Immature natural killer cell (primary cell): ENCODE data around the gene PDSS2. TPM values are rescaled to one million over a fixed set of nuclear protein-coding genes. Genes with fewer than 3 reads are reported as not detected.
A peak's percentile ranks its signal among the peaks of the same experiment; 100 is the strongest.

Experiments
- DNase-seq, 3 donors: peaks; one replicate each; pipeline ENCODE4 v3.0.0; 2022; ENCODE audit warnings: mixed read lengths in 1 of 3
- H3K27ac Mint-ChIP-seq, 6 donors: one replicate each; pipeline ENCODE4 v1.8.0; 2020; ENCODE audit warnings: mixed read lengths in 6 of 6, mild to moderate bottlenecking in 5 of 6, inconsistent platforms in 4 of 6, moderate library complexity in 3 of 6
- H3K27me3 Mint-ChIP-seq, 3 donors: one replicate each; pipeline ENCODE4 v1.8.0; 2020 to 2021; ENCODE audit warnings: low read depth in 3 of 3, mild to moderate bottlenecking in 3 of 3, mixed read lengths in 3 of 3, moderate library complexity in 3 of 3, inconsistent platforms in 1 of 3
- H3K36me3 Mint-ChIP-seq, 3 donors: one replicate each; pipeline ENCODE4 v1.8.0; 2020; ENCODE audit warnings: mixed read lengths in 3 of 3, inconsistent platforms in 2 of 3, mild to moderate bottlenecking in 2 of 3
- H3K4me1 Mint-ChIP-seq, 2 donors: one replicate each; pipeline ENCODE4 v1.8.0; 2020; ENCODE audit warnings: inconsistent platforms in 2 of 2, mild to moderate bottlenecking in 2 of 2, mixed read lengths in 2 of 2, moderate library complexity in 1 of 2
- H3K4me3 Mint-ChIP-seq, 5 donors: one replicate each; pipeline ENCODE4 v1.8.0; 2020; ENCODE audit warnings: mild to moderate bottlenecking in 5 of 5, mixed read lengths in 5 of 5, inconsistent platforms in 3 of 5, moderate library complexity in 3 of 5
- H3K9me3 Mint-ChIP-seq, 6 donors: one replicate each; pipeline ENCODE4 v1.8.0; 2020; ENCODE audit warnings: mild to moderate bottlenecking in 6 of 6, mixed read lengths in 6 of 6, inconsistent platforms in 4 of 6, moderate library complexity in 3 of 6
- polyA plus RNA-seq, 3 donors: library from polyadenylated mRNA; unstranded; fragments of 300-500 nt; fragmentation: Illumina TruSeq; gene quantifications; one replicate each; pipeline ENCODE4 v1.2.3, GENCODE V29; 2021

Gene PDSS2
- polyA plus RNA-seq, 3 donors from 2014 or later: 10.2 to 11.5 (median 11.0) TPM

GRCh38 chr6:107331409-107332386, 127.7 kb downstream of the PDSS2 start:
- no peaks in the 10 kb centered on the region for H3K27me3 Mint-ChIP-seq

GRCh38 chr6:107330168-107330567, 129.2 kb downstream of the PDSS2 start:
- no peak for DNase-seq
- Mint-ChIP-seq H3K4me1 (peaks cover 11 to 25% of the 10 kb centered on the region in 2 donors), H3K4me3 (peak overlapping the region in 2 of 5 donors; percentile 12 to 25)

More at GRCh38 chr6:107331409-107332386, 127.7 kb downstream of the PDSS2 start:
- DNase-seq: no peak
- H3K4me3 Mint-ChIP-seq: no peak overlapping the region
- peaks cover 9 to 18% (median 13%) of the 10 kb centered on the region in 3 donors for H3K36me3 Mint-ChIP-seq
- no peaks in the 10 kb centered on the region for H3K9me3 Mint-ChIP-seq
- H3K4me1 Mint-ChIP-seq: peaks cover 11 to 25% of the 10 kb centered on the region in 2 donors
- no peak overlapping the region for H3K27ac Mint-ChIP-seq

GRCh38 chr6:107329063-107329860, 130.1 kb downstream of the PDSS2 start:
- peaks cover 9 to 14% (median 11%) of the 10 kb centered on the region in 3 donors for H3K36me3 Mint-ChIP-seq
- DNase-seq: no peak
- H3K9me3 Mint-ChIP-seq: no peaks in the 10 kb centered on the region
- H3K27me3 Mint-ChIP-seq: no peaks in the 10 kb centered on the region
- no peak overlapping the region for H3K4me3 Mint-ChIP-seq
- peaks cover 11 to 24% of the 10 kb centered on the region in 2 donors for H3K4me1 Mint-ChIP-seq
- peak overlapping the region in 1 of 6 donors; percentile 30 for H3K27ac Mint-ChIP-seq

More at GRCh38 chr6:107330168-107330567, 129.2 kb downstream of the PDSS2 start:
- Mint-ChIP-seq H3K36me3 (peaks cover 9 to 16% (median 13%) of the 10 kb centered on the region in 3 donors), H3K9me3 (no peaks in the 10 kb centered on the region), H3K27me3 (no peaks in the 10 kb centered on the region), H3K27ac (peak overlapping the region in 5 of 6 donors; percentile 18 to 70 (median 39))

GRCh38 chr6:107328081-107328480, 131.3 kb downstream of the PDSS2 start:
- Mint-ChIP-seq H3K27me3 (no peaks in the 10 kb centered on the region), H3K36me3 (peaks cover 4 to 7% (median 5%) of the 10 kb centered on the region in 3 donors), H3K4me1 (peaks cover 9 to 19% of the 10 kb centered on the region in 2 donors), H3K9me3 (no peaks in the 10 kb centered on the region), H3K27ac (no peak overlapping the region), H3K4me3 (no peak overlapping the region)
- DNase-seq: no peak

- Mint-ChIP-seq H3K27ac (no peak overlapping the region), H3K4me3 (no peak overlapping the region)
Observed at GRCh38 chr6:107323133-107323785, 136.1 kb downstream of the PDSS2 start.

GRCh38 chr6:107321793-107322192, 137.6 kb downstream of the PDSS2 start:
- Mint-ChIP-seq H3K27me3 (peaks cover 0 to 2% (median 0%) of the 10 kb centered on the region in 3 donors), H3K36me3 (no peaks in the 10 kb centered on the region), H3K9me3 (no peaks in the 10 kb centered on the region), H3K4me1 (peaks cover 0 to 6% of the 10 kb centered on the region in 2 donors), H3K4me3 (no peak overlapping the region), H3K27ac (peak overlapping the region in 1 of 6 donors; percentile 2)
- no peak for DNase-seq

More at GRCh38 chr6:107323133-107323785, 136.1 kb downstream of the PDSS2 start:
- Mint-ChIP-seq H3K36me3 (no peaks in the 10 kb centered on the region), H3K27me3 (peaks cover 0 to 2% (median 0%) of the 10 kb centered on the region in 3 donors), H3K9me3 (no peaks in the 10 kb centered on the region), H3K4me1 (peaks cover 0 to 1% of the 10 kb centered on the region in 2 donors)
- DNase-seq: no peak

- no peak overlapping the region for H3K4me3 Mint-ChIP-seq
- H3K27me3 Mint-ChIP-seq: peaks cover 0 to 2% (median 0%) of the 10 kb centered on the region in 3 donors
- peaks cover 0 to 6% of the 10 kb centered on the region in 2 donors for H3K4me1 Mint-ChIP-seq
- no peaks in the 10 kb centered on the region for H3K36me3 Mint-ChIP-seq
- H3K27ac Mint-ChIP-seq: no peak overlapping the region
- H3K9me3 Mint-ChIP-seq: no peaks in the 10 kb centered on the region
- DNase-seq: no peak
Observed at GRCh38 chr6:107319906-107320530, 139.3 kb downstream of the PDSS2 start.

GRCh38 chr6:107318100-107318736, 141.1 kb downstream of the PDSS2 start:
- no peaks in the 10 kb centered on the region for H3K36me3 Mint-ChIP-seq
- H3K9me3 Mint-ChIP-seq: no peaks in the 10 kb centered on the region
- H3K27me3 Mint-ChIP-seq: peaks cover 0 to 2% (median 0%) of the 10 kb centered on the region in 3 donors
- H3K27ac Mint-ChIP-seq: no peak overlapping the region
- H3K4me1 Mint-ChIP-seq: peaks cover 0 to 6% of the 10 kb centered on the region in 2 donors
- peak in 1 of 3 donors; percentile 4 for DNase-seq
- H3K4me3 Mint-ChIP-seq: no peak overlapping the region

- Mint-ChIP-seq H3K4me1 (peaks cover 3 to 12% of the 10 kb centered on the region in 2 donors), H3K27me3 (no peaks in the 10 kb centered on the region), H3K9me3 (no peaks in the 10 kb centered on the region), H3K36me3 (no peaks in the 10 kb centered on the region), H3K27ac (no peak overlapping the region), H3K4me3 (no peak overlapping the region)
- DNase-seq: no peak
Observed at GRCh38 chr6:107315114-107315513, 144.2 kb downstream of the PDSS2 start.

DNA sequence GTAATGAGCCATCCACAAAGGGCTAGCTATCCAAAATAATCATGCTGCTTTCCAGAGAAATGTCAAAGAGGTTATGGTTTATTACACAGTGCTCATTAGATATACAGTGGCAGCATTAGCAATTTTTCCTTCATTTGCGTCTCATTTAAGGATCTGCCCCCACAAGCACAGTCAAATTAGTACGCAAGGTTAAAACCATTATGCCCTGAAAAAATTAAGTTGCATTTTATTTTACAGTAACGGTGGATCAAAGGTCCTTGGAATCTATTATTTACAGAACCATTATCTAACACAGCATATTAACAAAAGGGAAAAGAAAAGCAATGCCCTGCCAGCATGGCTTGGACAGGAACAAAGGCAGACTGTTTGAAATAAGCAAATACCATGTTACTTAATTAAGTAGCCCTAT, 144.8 kb downstream of the PDSS2 start:
- Mint-ChIP-seq H3K27me3 (no peaks in the 10 kb centered on the region), H3K9me3 (no peaks in the 10 kb centered on the region), H3K27ac (no peak overlapping the region), H3K4me3 (no peak overlapping the region), H3K36me3 (no peaks in the 10 kb centered on the region), H3K4me1 (peaks cover 3 to 12% of the 10 kb centered on the region in 2 donors)
- no peak for DNase-seq

DNA sequence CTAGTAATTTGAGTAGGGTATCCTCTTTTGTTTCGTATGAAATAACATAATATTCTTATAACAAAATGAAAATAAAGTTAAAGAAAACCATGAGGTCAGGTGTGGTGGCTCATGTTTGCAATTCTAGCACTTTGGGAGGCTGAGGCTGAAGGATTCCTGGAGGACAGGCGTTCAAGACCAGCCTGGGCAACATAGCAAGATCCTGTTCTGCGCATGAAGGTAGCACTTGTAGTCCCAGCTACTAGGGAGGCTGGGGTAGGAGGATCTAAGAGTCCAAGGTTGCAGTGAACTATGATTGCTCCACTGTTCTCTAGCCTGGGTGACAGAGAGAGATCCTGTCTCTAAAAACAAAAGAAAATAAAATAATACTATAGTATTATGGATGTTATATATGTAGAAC, 145.6 kb downstream of the PDSS2 start:
- H3K36me3 Mint-ChIP-seq: peaks cover 0 to 6% (median 0%) of the 10 kb centered on the region in 3 donors
- DNase-seq: no peak
- no peaks in the 10 kb centered on the region for H3K9me3 Mint-ChIP-seq
- H3K27me3 Mint-ChIP-seq: peaks cover 0 to 1% (median 0%) of the 10 kb centered on the region in 3 donors
- H3K4me3 Mint-ChIP-seq: no peak overlapping the region
- H3K27ac Mint-ChIP-seq: no peak overlapping the region
- H3K4me1 Mint-ChIP-seq: peaks cover 3 to 12% of the 10 kb centered on the region in 2 donors

GRCh38 chr6:107310362-107310761, 149.0 kb downstream of the PDSS2 start:
- peaks cover 3 to 7% of the 10 kb centered on the region in 2 donors for H3K4me1 Mint-ChIP-seq
- DNase-seq: no peak
- no peak overlapping the region for H3K27ac Mint-ChIP-seq
- no peaks in the 10 kb centered on the region for H3K9me3 Mint-ChIP-seq
- H3K4me3 Mint-ChIP-seq: no peak overlapping the region
- H3K36me3 Mint-ChIP-seq: peaks cover 0 to 7% (median 0%) of the 10 kb centered on the region in 3 donors
- H3K27me3 Mint-ChIP-seq: peaks cover 0 to 1% (median 0%) of the 10 kb centered on the region in 3 donors
